Lung microvascular endothelial cell (primary cell): ENCODE measurements around the gene PODN. TPM values are rescaled to one million over a fixed set of nuclear protein-coding genes. Genes with fewer than 3 reads are reported as not detected.

ENCODE experiments used
- DNase-seq, 2 donors: peaks; one replicate each; pipeline versions ENCODE4 v3.0.0 to v3.0.0-alpha.2; 2010; ENCODE audit warnings: low read depth in 2 of 2
- total RNA-seq: library from RNA; depleted of rRNA; stranded (reverse); fragments of >200 nt; gene quantifications from 2 replicates; pipeline ENCODE4 v1.2.1, GENCODE V29; 2014

Gene PODN
- total RNA-seq, 1 donor from 2014 or later, result under 0.01 TPM

DNA sequence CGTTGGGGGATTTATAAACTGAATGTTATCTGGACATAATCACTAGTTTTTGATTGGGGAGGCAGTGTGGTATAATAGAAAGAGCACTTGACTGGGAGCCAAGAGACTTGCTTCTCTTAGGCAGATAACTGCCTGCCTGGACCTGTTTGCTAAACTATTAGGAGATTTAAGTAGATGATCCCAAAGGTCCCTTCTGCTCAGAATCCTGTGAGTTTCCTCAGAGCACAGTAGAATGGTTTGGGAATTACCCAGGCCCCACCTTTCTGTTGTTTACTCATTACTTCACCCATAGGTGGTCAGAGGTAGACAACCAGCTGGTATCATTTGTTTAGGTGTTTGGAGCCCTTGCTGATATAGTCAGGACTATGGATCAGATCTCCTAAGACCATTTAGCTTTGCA, 10.3 kb upstream of the PODN start:
- DNase-seq, result no peak

DNA sequence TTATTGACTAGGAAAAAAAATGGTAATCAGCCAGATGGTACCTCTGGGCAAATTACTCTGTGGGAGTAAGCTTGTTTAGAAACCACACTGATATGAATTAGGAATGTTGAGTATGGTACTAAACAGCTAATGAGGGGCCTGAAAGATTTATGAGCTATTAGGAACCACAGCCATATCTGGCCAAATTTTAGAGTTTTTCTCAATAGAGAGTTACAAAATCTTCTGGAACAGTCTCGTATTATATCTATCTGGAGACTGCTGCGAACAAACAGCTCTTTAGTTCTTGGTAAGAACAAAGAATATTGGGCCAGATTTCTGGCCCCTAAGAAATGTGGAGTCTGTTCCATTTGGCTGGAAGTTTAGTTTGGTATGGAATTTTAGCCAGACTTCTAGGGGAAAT, 4.9 kb upstream of the PODN start:
- no peak for DNase-seq

GRCh38 chr1:53060579-53060978, 1.4 kb upstream of the PODN start:
- DNase-seq, result no peak

DNA sequence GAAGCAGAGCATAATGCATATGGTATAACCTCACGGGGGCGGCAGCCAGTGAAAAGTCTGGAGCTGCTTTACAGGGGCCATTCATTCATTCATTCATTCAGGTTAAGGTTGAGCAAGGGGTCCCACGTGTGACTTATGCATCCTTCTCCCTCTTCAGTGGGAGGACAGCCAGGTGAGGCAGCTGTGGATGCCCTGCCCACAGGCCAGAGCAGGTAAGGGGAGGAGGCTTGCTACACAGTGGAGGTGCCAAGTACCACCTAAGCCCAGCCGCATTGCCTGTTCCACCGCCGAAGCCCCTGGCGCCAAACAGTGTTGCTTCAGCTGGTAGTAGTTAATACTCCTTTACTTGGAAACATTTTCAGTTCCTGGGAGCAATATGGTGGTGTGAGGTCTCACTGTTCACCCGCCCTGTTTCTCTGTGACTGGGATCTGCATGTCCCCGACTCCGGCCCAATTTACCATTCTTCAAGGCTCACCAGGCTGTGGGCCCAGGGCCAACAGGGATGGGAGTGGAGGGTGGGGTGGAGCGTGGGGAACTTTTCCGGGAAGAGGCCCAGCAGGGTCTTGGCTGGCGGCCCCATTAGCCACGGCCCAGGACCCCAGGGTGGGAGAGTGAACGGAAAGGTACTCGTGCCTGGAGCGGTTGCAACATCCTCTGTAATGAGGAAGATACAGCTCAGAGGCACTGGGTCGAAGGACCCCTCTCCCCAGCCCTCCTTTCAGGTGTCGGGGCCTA, 722 bp upstream of the PODN start:
- DNase-seq, result no peak

GRCh38 chr1:53062708-53063591, 937 bp downstream of the PODN start:
- DNase-seq, result no peak

DNA sequence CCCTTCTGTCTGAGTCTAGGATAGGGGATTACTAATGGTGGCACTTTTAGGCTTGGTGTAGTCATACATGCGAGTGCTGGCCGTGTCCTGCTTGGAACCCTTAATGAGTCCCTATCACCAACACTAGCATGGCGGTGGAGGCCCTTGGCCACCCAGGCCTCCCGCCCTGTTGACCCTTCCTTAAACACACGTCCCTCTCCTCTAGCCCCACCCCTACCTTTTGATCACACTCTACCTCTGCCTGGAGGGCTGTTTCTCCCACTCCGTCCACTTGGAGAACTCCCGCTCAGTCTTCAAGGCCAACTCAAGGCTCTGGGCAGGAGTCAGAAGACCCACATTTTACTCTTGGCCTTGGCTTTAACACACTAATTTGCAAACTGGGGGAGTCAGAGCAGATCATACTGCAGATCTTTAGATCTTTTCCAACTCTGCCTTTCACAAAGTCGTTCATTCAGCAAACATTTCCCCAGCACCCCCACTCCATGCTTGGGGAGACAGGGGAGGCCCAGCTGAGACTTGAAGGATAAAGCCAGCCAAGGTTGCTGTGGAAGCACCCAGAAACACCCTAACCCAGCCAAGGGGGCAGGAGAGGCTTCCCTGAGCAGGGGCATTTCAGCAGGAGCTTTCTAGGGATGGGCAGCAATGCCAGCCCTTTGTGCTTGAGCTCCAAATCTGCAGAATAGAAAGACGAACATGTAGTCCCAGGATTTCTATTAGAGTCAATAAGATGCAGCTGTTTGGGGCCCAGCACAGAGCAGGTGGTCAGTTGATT, 1.9 kb downstream of the PODN start:
- no peak for DNase-seq

DNA sequence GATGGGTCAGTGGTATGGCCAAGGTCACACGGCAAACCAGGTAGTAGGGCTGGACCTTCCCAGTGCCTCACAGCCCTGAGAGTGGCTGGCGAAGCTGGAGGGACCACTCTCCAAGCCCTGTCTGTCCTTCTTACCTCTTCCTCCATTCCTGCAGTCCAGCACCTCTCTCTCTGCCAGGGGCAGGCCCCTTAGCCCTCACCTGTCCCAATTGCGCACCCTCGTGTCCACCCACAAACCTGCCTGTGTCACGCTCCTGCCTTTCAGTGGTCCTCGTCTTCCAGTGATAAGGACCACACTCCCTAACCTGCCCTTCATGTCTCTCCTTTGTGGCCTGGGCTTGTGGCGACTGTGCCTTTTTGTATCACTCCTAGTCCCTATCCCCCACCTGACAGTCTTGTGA, 3.4 kb downstream of the PODN start:
- no peak for DNase-seq

- no peak for DNase-seq
Observed at GRCh38 chr1:53066488-53066887, 4.5 kb downstream of the PODN start.

- DNase-seq, result no peak
Observed at GRCh38 chr1:53066891-53067738, 5.1 kb downstream of the PODN start.

- no peak for DNase-seq
Observed at GRCh38 chr1:53067886-53068285, 5.9 kb downstream of the PODN start.

- DNase-seq, result no peak
Observed at GRCh38 chr1:53068314-53069099, 6.5 kb downstream of the PODN start.

DNA sequence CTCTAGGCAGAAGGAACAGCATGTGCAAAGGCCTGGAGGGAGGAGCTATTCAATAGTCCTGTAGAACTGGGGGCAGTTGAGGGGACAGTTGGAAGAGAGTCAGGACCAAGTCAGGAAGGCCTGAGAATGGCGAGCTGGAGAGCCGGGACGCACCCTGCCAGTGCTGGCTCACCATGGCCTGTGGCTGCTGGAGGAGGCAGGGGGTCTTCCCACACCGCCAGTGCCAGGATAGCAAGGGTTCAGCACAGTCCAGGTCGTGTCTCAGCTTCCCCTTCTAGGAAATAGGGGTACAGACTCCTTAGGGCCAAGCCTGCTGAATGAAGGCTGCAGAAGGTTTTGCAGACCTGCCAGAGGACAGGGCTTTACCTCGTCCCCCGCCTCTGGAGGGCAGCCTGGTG, 7.3 kb downstream of the PODN start:
- no peak for DNase-seq

DNA sequence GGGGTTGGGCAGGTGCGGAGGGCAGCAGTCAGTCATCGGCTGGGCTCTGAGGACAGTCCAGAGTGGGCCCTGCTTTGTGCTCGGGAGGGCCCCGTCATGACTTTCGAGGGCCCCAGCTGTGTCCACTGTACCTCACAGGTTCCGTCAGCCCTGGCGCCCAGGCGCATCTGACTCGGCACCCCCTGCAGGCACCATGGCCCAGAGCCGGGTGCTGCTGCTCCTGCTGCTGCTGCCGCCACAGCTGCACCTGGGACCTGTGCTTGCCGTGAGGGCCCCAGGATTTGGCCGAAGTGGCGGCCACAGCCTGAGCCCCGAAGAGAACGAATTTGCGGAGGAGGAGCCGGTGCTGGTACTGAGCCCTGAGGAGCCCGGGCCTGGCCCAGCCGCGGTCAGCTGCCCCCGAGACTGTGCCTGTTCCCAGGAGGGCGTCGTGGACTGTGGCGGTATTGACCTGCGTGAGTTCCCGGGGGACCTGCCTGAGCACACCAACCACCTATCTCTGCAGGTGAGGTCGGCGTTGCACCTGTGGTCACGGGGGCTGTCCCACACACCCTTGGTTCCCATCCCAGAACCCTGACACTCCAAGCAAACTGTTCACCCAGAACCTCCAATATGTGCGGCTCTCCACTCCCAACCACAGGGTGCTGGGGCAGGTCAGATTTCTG, 7.8 kb downstream of the PODN start:
- DNase-seq, result no peak

GRCh38 chr1:53070621-53071020, 8.6 kb downstream of the PODN start:
- DNase-seq, result no peak

- no peak for DNase-seq
Observed at GRCh38 chr1:53071167-53071865, 9.3 kb downstream of the PODN start.

- no peak for DNase-seq
Observed at GRCh38 chr1:53071915-53072314, 9.9 kb downstream of the PODN start.

GRCh38 chr1:53073287-53073686, 11.3 kb downstream of the PODN start:
- no peak for DNase-seq

DNA sequence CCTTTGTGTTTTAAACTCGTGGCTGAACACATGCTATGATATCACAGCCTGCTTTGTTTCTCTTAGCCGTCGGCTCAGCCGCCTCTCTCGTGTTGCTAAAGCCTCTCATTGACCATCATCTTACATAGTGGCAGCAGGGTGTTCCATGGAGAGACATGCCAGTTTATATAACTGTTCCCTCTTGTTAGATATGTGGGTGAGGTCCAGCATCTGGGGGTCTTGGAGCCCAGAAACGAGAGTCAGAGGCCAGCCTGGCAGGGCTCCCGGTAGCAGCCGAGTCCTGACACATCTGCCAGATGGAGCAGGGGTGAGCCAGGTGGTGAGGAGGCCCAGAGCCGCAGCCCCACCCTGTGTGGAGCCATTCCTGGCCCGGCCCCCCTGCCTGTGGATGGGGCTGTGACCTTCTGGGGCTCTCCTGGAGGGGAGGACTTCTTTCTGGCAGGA, 11.9 kb downstream of the PODN start:
- DNase-seq, result no peak
